Epithelial cell of proximal tubule (primary cell): ENCODE results near the gene ADAMTSL3. TPM values are rescaled to one million over a fixed set of nuclear protein-coding genes. Genes with fewer than 3 reads are reported as not detected.

Source experiments
- DNase-seq: peaks from one replicate; pipeline ENCODE4 v3.0.0-alpha.2; 2011; ENCODE audit warnings: low read depth
- H3K4me3 ChIP-seq: 2 replicates; pipeline ENCODE4 v1.5.1; 2011; ENCODE audit warnings: low read depth, mild to moderate bottlenecking, low read length
- total RNA-seq: library from RNA; depleted of rRNA; stranded (reverse); fragments of >200 nt; gene quantifications from 2 replicates; pipeline ENCODE4 v1.2.3, GENCODE V29; 2015
- TF ChIP-seq, protein P1 (sequence below): conservative IDR thresholded peaks from 2 replicates; pipeline ENCODE4 v1.5.1; 2012; ENCODE audit warnings: low read depth, mild to moderate bottlenecking, low read length

ADAMTSL3 gene
- total RNA-seq, 1 donor from 2014 or later = 0.58 TPM

DNA sequence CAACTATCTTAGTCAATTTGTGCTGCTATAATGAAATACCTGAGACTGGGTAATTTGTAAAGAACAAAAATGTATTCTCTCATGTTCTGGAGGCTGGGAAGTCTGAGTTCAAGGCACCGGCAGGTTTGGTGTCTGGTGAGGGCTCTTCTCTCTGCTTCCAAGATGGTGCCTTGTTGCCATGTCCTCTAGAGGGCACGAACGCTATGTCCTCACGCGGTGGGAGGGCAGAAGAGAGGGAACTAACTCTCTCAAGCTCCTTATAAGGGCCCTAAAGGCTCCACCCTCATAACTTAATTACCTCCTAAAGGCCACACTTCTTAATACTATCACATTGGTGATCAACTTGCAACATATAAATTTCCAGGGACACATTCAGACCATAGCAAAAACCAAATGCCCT is 108.4 kb downstream of the ADAMTSL3 start:
- H3K4me3 ChIP-seq = no peak overlapping the region
- TF ChIP-seq, protein P1, sequence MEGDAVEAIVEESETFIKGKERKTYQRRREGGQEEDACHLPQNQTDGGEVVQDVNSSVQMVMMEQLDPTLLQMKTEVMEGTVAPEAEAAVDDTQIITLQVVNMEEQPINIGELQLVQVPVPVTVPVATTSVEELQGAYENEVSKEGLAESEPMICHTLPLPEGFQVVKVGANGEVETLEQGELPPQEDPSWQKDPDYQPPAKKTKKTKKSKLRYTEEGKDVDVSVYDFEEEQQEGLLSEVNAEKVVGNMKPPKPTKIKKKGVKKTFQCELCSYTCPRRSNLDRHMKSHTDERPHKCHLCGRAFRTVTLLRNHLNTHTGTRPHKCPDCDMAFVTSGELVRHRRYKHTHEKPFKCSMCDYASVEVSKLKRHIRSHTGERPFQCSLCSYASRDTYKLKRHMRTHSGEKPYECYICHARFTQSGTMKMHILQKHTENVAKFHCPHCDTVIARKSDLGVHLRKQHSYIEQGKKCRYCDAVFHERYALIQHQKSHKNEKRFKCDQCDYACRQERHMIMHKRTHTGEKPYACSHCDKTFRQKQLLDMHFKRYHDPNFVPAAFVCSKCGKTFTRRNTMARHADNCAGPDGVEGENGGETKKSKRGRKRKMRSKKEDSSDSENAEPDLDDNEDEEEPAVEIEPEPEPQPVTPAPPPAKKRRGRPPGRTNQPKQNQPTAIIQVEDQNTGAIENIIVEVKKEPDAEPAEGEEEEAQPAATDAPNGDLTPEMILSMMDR = no peak
- DNase-seq = no peak

DNA sequence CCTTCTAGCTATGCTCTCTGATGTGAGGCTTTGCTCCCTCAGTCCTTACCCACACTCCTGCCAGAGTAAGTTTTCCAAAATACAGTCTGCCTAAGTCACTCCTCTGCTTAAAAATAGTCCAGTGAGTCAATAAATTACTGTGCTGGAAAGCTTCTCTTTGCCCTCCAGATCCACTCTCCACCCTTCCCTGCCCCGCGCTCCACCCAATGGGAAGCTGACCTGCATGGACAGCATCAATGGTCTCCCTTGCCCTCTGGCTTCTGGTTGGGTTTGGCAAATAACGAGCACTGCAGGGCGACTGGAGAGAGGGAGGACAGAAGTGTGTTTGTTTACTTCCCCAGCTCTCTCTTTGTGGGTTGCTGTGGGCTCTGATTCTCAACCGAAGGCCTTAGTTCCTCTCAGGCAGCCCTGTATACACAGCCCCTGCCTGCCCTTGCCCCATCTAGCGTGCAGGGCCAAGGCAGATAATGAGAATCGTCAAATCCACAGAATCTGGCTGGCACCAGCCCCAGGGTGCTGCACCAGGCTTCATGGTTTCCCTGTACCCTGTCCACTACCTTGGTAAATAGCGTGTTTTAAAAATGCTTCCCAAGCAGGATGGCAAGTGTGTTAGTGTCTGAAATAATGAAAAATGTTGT is 110.4 kb downstream of the ADAMTSL3 start:
- DNase-seq = no peak
- TF ChIP-seq, protein P1 = no peak
- H3K4me3 ChIP-seq = no peak overlapping the region

DNA sequence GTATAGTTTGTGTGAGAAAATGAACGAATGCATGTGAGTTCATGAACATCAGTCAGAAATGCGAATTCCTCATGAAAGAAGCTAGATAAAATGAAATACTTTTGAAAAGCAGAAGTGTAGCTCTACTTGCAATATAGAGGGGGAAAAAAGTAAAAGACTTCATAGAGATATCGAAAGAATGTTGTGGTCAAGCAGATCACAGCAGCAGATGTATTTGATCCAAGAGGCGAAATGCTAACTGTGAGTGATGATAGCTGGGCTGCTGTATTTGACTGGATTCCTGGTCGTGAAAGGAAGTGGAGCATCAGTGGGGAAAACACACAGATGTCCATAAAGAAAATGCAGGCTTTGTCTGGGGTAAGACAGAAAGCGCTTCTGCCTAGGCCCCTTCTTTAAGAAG is 112.4 kb downstream of the ADAMTSL3 start:
- DNase-seq = no peak
- TF ChIP-seq, protein P1 = no peak
- H3K4me3 ChIP-seq = no peak overlapping the region

DNA sequence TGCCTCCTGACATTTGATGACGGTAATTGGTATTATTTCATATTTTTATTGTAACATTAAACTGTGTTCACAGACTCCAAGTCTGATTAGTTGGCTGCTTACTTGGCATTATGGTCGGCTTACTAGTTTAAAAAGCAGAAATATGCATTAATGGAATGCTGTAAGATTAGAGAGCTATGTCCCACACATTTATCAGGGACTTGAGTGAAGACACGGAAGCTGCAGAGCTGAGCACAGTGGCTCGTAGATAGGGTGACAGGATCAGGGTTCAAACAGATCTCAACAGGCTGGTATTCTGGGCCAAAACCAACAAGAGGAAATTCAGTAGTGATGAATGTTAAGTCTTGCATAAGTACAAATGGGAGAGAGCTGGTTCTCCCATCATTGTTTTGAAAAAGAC is 113.8 kb downstream of the ADAMTSL3 start:
- no peak for DNase-seq
- H3K4me3 ChIP-seq = no peak overlapping the region
- TF ChIP-seq, protein P1 = no peak

DNA sequence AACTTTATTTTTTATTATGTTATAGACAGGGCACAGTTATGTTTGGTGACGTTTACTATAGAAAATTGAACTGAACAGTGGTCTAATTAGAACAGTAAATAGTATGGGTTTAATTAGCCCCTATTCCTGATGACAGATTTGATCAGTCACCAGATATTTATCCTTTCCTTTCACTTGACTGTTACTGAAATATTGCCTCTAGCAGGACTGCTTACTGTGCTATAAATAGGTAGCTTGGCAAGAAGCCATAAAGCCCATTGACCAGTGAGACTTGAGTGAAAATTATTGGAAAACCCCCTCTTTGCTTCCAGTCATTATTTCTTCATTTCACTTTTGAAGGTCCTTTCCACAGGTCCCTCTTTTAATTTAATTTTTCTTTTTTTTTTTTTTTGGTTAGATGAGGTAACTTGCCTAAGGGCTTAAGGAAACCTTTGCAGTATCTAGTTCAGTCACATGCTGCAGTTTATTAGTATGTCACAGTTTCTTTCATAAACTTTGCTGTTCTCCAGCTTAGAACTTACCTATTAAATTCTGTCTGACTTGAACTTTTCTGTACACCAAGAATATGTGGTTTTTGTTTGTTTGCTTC is 115.6 kb downstream of the ADAMTSL3 start:
- no peak overlapping the region for H3K4me3 ChIP-seq
- no peak for DNase-seq
- TF ChIP-seq, protein P1 = no peak

DNA sequence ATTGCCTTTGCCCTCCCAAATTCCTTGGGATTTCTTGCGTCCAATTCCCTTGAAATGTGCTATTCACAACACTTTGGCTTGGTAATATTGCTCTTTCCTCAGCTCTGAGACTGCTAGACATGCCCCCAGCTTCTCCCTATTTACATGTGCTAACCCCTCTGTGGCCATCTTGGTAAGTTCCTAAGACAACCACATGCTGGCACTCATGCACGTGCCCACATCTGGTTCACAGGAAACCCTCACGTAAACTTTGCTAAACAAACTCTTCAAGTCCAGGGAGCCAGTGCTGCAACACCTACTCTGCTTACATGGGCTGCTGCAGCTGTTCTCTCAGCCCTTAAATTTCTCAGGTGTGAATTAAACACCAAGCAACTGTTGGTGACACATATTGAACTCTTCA is 121.8 kb downstream of the ADAMTSL3 start:
- TF ChIP-seq, protein P1 = no peak
- no peak overlapping the region for H3K4me3 ChIP-seq
- no peak for DNase-seq

DNA sequence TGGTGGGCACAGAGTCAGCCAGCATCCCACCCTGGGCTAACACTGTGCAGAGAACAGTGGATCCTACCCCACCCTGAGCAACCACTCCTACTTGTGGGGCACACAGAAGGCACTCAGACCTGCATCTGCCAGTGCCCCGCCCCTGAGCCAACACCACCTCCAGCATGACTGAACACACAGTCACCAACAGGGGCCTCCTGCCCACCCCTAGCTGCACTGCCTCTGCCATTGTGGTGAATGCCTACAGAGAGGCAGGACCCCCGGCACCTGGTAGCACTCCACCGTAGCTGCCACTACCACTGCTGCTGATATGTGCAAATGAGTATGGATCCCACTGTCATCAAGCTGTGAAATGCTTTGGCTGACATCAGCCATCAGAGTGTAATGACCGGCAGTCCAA is 123.1 kb downstream of the ADAMTSL3 start:
- DNase-seq = no peak
- H3K4me3 ChIP-seq = no peak overlapping the region
- TF ChIP-seq, protein P1 = no peak
